Effector memory CD8-positive, alpha-beta T cell (primary cell): ENCODE data around the gene MEI1.

Source experiments
- ATAC-seq: fragments of 150-1000 bp; cut with Tn5 transposase; replicated peaks from 2 replicates; pipeline ENCODE4 v1.10.0; 2021; ENCODE audit warnings: mild to moderate bottlenecking, moderate library complexity
- DNase-seq, 3 experiments: peaks; one replicate each; pipeline ENCODE4 v3.0.0; 2021
- H3K27ac Mint-ChIP-seq, 2 donors: one replicate each; pipeline ENCODE4 v1.8.0; 2022; ENCODE audit warnings: mild to moderate bottlenecking in 2 of 2, mixed read lengths in 2 of 2, moderate library complexity in 2 of 2
- H3K27me3 Mint-ChIP-seq, 2 donors: one replicate each; pipeline ENCODE4 v1.8.0; 2022; ENCODE audit warnings: mixed read lengths in 2 of 2
- H3K36me3 Mint-ChIP-seq: one replicate; pipeline ENCODE4 v1.8.0; 2022; ENCODE audit warnings: mild to moderate bottlenecking, moderate library complexity, mixed read lengths; ENCODE audit not compliant: insufficient read depth
- H3K4me1 Mint-ChIP-seq, 2 donors: one replicate each; pipeline ENCODE4 v1.8.0; 2022; ENCODE audit warnings: low read depth in 2 of 2, mixed read lengths in 2 of 2
- H3K4me3 Mint-ChIP-seq, 2 donors: one replicate each; pipeline ENCODE4 v1.8.0; 2022; ENCODE audit warnings: mild to moderate bottlenecking in 2 of 2, mixed read lengths in 2 of 2, moderate library complexity in 2 of 2
- H3K9me3 Mint-ChIP-seq, 2 donors: one replicate each; pipeline ENCODE4 v1.8.0; 2022; ENCODE audit warnings: mixed read lengths in 2 of 2

MEI1 gene

GRCh38 chr22:41816241-41816640 is 116.9 kb downstream of the MEI1 start:
- H3K4me1 Mint-ChIP-seq, result no peaks in the 10 kb centered on the region
- no peaks in the 10 kb centered on the region for H3K27me3 Mint-ChIP-seq
- ATAC-seq (no peak), DNase-seq (no peak)
- peaks cover 12% of the 10 kb centered on the region for H3K36me3 Mint-ChIP-seq
- no peak overlapping the region for H3K27ac Mint-ChIP-seq
- no peak overlapping the region for H3K4me3 Mint-ChIP-seq
- no peaks in the 10 kb centered on the region for H3K9me3 Mint-ChIP-seq

GRCh38 chr22:41816871-41817270 is 117.6 kb downstream of the MEI1 start:
- Mint-ChIP-seq H3K9me3 (no peaks in the 10 kb centered on the region), H3K27ac (no peak overlapping the region), H3K4me3 (no peak overlapping the region), H3K36me3 (peaks cover 11% of the 10 kb centered on the region), H3K4me1 (peaks cover 3 to 5% of the 10 kb centered on the region in 2 donors), H3K27me3 (no peaks in the 10 kb centered on the region)
- ATAC-seq (no peak), DNase-seq (no peak)

- peaks cover 12% of the 10 kb centered on the region for H3K36me3 Mint-ChIP-seq
- no peak overlapping the region for H3K27ac Mint-ChIP-seq
- no peaks in the 10 kb centered on the region for H3K27me3 Mint-ChIP-seq
Measured at GRCh38 chr22:41818011-41818410, 118.7 kb downstream of the MEI1 start.

GRCh38 chr22:41818596-41818995 is 119.3 kb downstream of the MEI1 start:
- Mint-ChIP-seq H3K4me1 (peaks cover 13 to 15% of the 10 kb centered on the region in 2 donors), H3K27me3 (no peaks in the 10 kb centered on the region), H3K36me3 (peaks cover 13% of the 10 kb centered on the region), H3K4me3 (no peak overlapping the region), H3K27ac (no peak overlapping the region), H3K9me3 (no peaks in the 10 kb centered on the region)
- ATAC-seq (no peak), DNase-seq (no peak)

More at GRCh38 chr22:41818011-41818410, 118.7 kb downstream of the MEI1 start:
- peaks cover 13 to 15% of the 10 kb centered on the region in 2 donors for H3K4me1 Mint-ChIP-seq
- DNase-seq, result no peak
- H3K9me3 Mint-ChIP-seq, result no peaks in the 10 kb centered on the region
- no peak overlapping the region for H3K4me3 Mint-ChIP-seq
- no peak for ATAC-seq

GRCh38 chr22:41819257-41819656 is 120.0 kb downstream of the MEI1 start:
- H3K27ac Mint-ChIP-seq, result no peak overlapping the region
- no peaks in the 10 kb centered on the region for H3K9me3 Mint-ChIP-seq
- DNase-seq, result no peak
- peaks cover 13% of the 10 kb centered on the region for H3K36me3 Mint-ChIP-seq
- no peak overlapping the region for H3K4me3 Mint-ChIP-seq
- no peak for ATAC-seq
- H3K4me1 Mint-ChIP-seq, result peaks cover 13 to 18% of the 10 kb centered on the region in 2 donors
- no peaks in the 10 kb centered on the region for H3K27me3 Mint-ChIP-seq

GRCh38 chr22:41820447-41820846 is 121.1 kb downstream of the MEI1 start:
- no peaks in the 10 kb centered on the region for H3K9me3 Mint-ChIP-seq
- ATAC-seq, result no peak

DNA sequence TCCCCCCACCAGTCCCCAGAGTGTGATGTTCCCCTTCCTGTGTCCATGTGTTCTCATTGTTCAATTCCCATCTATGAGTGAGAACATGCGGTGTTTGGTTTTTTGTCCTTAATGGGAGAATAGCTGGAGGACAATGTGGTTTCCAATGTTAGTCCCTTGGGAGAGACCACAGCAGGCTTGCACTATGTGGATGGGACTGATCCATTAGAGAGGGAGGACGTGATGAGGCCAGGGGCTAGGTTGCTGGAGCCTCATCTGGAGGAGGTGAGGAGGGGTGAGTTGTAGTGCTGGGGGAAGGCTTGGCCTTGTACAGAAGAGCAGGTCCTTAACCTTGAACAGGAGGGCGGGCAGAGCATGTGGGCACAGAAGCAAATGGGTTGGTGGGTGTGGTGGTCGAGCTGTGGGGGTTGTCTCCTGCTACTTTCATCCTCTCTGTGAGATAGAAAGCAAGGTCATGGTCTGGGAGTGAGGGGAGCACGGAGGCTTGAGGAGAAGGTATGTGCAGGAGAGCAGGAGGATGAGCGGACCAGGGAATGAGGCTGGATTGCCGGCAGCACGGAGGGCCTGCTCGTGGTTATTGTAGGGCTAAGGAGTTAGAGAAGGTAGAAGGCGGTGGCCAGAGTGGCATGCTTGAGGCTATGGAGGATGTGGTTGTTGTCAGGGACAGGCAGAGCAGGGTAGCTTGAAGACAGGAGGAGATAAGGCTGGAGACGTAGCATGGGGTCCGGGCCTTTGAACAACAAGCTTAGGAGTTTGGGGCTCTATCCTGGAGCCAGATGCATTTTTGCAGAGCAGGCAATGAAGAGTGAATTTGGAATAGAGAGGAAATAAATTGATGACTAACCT is 122.4 kb downstream of the MEI1 start:
- DNase-seq (no peak), ATAC-seq (no peak)
- Mint-ChIP-seq H3K9me3 (no peaks in the 10 kb centered on the region), H3K27ac (peak overlapping the region; percentile 81 to 88), H3K4me1 (peaks cover 13 to 18% of the 10 kb centered on the region in 2 donors), H3K36me3 (peaks cover 9% of the 10 kb centered on the region), H3K4me3 (no peak overlapping the region), H3K27me3 (no peaks in the 10 kb centered on the region)

More at GRCh38 chr22:41820447-41820846, 121.1 kb downstream of the MEI1 start:
- H3K4me1 Mint-ChIP-seq, result peaks cover 13 to 18% of the 10 kb centered on the region in 2 donors
- no peak overlapping the region for H3K4me3 Mint-ChIP-seq
- no peak for DNase-seq
- peaks cover 10% of the 10 kb centered on the region for H3K36me3 Mint-ChIP-seq
- H3K27ac Mint-ChIP-seq, result no peak overlapping the region
- no peaks in the 10 kb centered on the region for H3K27me3 Mint-ChIP-seq

GRCh38 chr22:41822317-41823057 is 123.2 kb downstream of the MEI1 start:
- no peak overlapping the region for H3K4me3 Mint-ChIP-seq

GRCh38 chr22:41823797-41824196 is 124.5 kb downstream of the MEI1 start:
- H3K9me3 Mint-ChIP-seq, result no peaks in the 10 kb centered on the region
- H3K36me3 Mint-ChIP-seq, result peaks cover 9% of the 10 kb centered on the region
- no peak for DNase-seq
- H3K4me1 Mint-ChIP-seq, result peaks cover 13 to 18% of the 10 kb centered on the region in 2 donors
- no peak for ATAC-seq
- no peak overlapping the region for H3K4me3 Mint-ChIP-seq
- no peaks in the 10 kb centered on the region for H3K27me3 Mint-ChIP-seq
- peak overlapping the region; percentile 81 to 85 for H3K27ac Mint-ChIP-seq

More at GRCh38 chr22:41822317-41823057, 123.2 kb downstream of the MEI1 start:
- Mint-ChIP-seq H3K4me1 (peaks cover 13 to 18% of the 10 kb centered on the region in 2 donors), H3K9me3 (no peaks in the 10 kb centered on the region), H3K36me3 (peaks cover 9% of the 10 kb centered on the region), H3K27me3 (no peaks in the 10 kb centered on the region), H3K27ac (peak overlapping the region; percentile 81 to 88)
- peak; percentile 50 to 52 (median 50) for DNase-seq
- ATAC-seq, result peak; percentile 95

DNA sequence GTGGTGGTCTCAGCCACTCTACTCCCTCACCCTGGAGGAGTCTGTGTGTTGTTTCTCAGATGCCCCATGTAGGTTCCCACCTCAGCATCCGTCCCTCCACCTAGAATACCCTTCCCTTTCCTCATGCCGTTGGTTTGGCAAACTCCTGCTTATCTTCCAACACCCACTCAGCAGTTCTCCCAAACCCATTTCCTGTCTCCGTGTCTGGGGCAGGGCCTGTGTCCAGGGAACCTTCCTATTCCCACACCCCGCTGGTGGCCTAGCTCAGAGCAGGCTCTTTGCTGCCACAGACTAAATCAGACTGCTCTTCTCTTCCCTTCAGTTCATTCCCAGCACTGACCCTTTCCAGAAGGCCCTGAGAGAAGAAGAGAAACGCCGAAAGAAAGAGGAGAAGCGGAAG is 126.1 kb downstream of the MEI1 start:
- DNase-seq (no peak), ATAC-seq (no peak)
- Mint-ChIP-seq H3K27ac (peak overlapping the region in 1 of 2 donors; percentile 81), H3K4me1 (peaks cover 13 to 18% of the 10 kb centered on the region in 2 donors), H3K36me3 (peaks cover 13% of the 10 kb centered on the region), H3K9me3 (no peaks in the 10 kb centered on the region), H3K4me3 (no peak overlapping the region), H3K27me3 (no peaks in the 10 kb centered on the region)

DNA sequence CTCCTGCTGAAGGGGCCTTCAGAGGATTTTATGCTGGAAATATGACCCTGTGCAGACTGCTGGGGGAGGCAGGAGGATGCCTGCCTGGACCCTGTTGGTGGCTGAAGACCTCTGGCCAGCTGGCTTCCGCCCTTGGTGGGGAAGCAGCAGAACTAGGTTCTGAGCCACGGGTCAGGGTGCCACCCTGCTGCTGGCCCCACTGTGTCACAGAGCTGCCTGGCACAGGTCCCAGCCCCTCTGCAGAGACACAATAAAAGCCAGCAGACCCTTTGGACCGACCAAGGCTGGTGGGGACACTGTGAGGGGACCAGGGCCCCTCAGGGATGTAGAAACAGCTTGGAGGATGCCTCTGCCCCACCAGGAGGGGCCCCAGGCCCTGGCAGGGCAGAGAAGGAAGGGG is 126.7 kb downstream of the MEI1 start:
- no peak for DNase-seq
- H3K27me3 Mint-ChIP-seq, result no peaks in the 10 kb centered on the region
- ATAC-seq, result no peak
- H3K4me1 Mint-ChIP-seq, result peaks cover 13 to 18% of the 10 kb centered on the region in 2 donors
- no peak overlapping the region for H3K27ac Mint-ChIP-seq
- H3K9me3 Mint-ChIP-seq, result no peaks in the 10 kb centered on the region
- no peak overlapping the region for H3K4me3 Mint-ChIP-seq
- peaks cover 13% of the 10 kb centered on the region for H3K36me3 Mint-ChIP-seq

DNA sequence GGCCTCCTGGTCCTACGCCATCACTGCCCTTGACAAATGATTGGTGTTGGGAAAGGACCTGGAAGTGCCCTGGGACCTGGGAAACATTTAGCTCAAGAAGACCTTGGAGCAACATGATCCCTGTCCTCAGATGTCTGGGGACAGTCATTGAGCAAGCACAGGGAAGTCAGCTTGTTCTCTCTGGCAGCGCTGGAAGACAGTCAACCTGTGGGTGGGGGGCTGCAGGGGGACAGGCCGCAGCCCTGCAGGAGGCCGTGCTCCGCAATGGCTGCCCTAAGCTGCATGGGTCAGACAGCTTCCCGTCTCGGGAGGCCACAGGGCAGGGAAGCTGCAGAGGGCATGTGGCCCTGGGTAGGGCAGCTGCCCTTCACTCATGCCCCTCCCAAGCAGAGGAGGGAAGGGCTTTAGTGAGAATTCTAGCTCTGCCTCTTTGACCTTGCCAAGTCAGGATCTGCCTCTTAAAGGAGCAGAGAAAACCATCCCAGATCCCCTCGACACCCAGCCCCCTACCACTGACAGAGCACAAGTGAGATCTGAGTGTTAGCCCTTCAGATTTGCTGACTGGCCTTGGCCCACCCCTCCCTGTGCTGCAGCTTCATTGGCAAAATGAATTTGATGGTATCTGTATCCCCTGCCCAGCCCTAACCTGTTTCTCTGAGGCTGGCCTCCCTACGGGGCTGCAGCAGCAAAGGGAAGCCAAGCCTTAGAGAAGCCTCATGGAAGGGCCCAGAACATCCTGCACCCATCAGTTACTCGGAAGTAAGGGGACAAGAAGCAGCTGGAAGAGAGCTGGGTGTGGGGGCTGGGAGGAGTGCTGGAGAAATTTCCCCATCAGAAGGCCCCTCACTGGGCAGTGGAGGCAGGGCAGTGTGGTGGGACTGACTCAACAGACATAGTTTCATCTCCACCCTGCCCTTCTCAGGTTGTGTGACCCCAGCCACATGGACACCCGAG is 127.4 kb downstream of the MEI1 start:
- DNase-seq, result no peak
- ATAC-seq, result no peak
- H3K4me1 Mint-ChIP-seq, result peaks cover 9 to 15% of the 10 kb centered on the region in 2 donors
- H3K4me3 Mint-ChIP-seq, result no peak overlapping the region
- no peaks in the 10 kb centered on the region for H3K27me3 Mint-ChIP-seq
- H3K9me3 Mint-ChIP-seq, result no peaks in the 10 kb centered on the region
- H3K36me3 Mint-ChIP-seq, result peaks cover 13% of the 10 kb centered on the region
- H3K27ac Mint-ChIP-seq, result peak overlapping the region in 1 of 2 donors; percentile 75

GRCh38 chr22:41827671-41828070 is 128.4 kb downstream of the MEI1 start:
- H3K4me1 Mint-ChIP-seq, result peaks cover 10% of the 10 kb centered on the region in 2 donors
- no peaks in the 10 kb centered on the region for H3K27me3 Mint-ChIP-seq
- peaks cover 20% of the 10 kb centered on the region for H3K36me3 Mint-ChIP-seq
- peak overlapping the region in 1 of 2 donors; percentile 21 for H3K27ac Mint-ChIP-seq
- ATAC-seq, result no peak
- no peak overlapping the region for H3K4me3 Mint-ChIP-seq
- DNase-seq, result no peak
- no peaks in the 10 kb centered on the region for H3K9me3 Mint-ChIP-seq
